B cell (primary cell): Measurements from ENCODE around the gene SULT2B1. TPM values are rescaled to one million over a fixed set of nuclear protein-coding genes. Genes with fewer than 3 reads are reported as not detected.

ENCODE experiments used
- ATAC-seq: fragments of 200-7000 bp; cut with Tn5 transposase; one replicate; pipeline ENCODE4 v1.10.0; 2021; ENCODE audit warnings: low read depth, mild to moderate bottlenecking, moderate number of reproducible peaks, moderate library complexity
- CTCF ChIA-PET: fragments of 350-600 bp; sonication (Branson Sonifier 250); formaldehyde crosslinking; loops from one replicate; lab custom pipeline; 2021; ENCODE audit warnings: antibody characterized with exemption, inconsistent platforms; lab: Charles Lee
- POLR2A ChIA-PET: fragments of 350-600 bp; sonication (Branson Sonifier 250); formaldehyde crosslinking; loops from one replicate; lab custom pipeline; 2021; ENCODE audit warnings: antibody characterized with exemption; lab: Charles Lee
- DNase-seq: peaks from one replicate; pipeline ENCODE4 v3.0.0; 2013
- H2AFZ ChIP-seq: 2 replicates; pipeline ENCODE4 v1.6.1; 2012; ENCODE audit warnings: mild to moderate bottlenecking, low read depth, low read length; ENCODE audit not compliant: insufficient read depth, poor library complexity, severe bottlenecking
- H3K27ac ChIP-seq, 2 donors: 1 replicate in 1 of 2; 2 replicates in 1 of 2; pipeline ENCODE4 v1.5.1; 2012 to 2013; ENCODE audit warnings: low read length in 2 of 2, mild to moderate bottlenecking in 2 of 2, moderate library complexity in 1 of 2
- H3K27me3 ChIP-seq, 4 experiments: fragments of 200-600 bp in 1 of 4; sonication (generic) in 1 of 4; replicated peaks in 1 of 4; 1 replicate in 2 of 4; 2 replicates in 2 of 4; pipeline versions ENCODE4 v1.6.1 to v1.7.0; 2013 to 2016; ENCODE audit warnings: low read length in 3 of 4, mild to moderate bottlenecking in 2 of 4, mixed read lengths in 1 of 4, moderate library complexity in 1 of 4; ENCODE audit not compliant: insufficient read depth in 4 of 4, control insufficient read depth in 3 of 4; ENCODE audit errors: control extremely low read depth in 1 of 4
- H3K36me3 ChIP-seq, 2 experiments: replicated peaks in 1 of 2; 1 replicate in 1 of 2; 2 replicates in 1 of 2; pipeline versions ENCODE4 v1.6.1 to v1.7.1; 2013; ENCODE audit warnings: low read length in 1 of 2; ENCODE audit not compliant: insufficient read depth in 2 of 2, control insufficient read depth in 1 of 2; ENCODE audit errors: control extremely low read depth in 1 of 2, extremely low read depth in 1 of 2
- H3K4me1 ChIP-seq, 2 donors: fragments of 200-600 bp in 1 of 2; sonication (generic) in 1 of 2; 1 replicate in 1 of 2; 2 replicates in 1 of 2; pipeline versions ENCODE4 v1.5.1 to v1.6.1; 2013 to 2017; ENCODE audit warnings: low read length in 2 of 2; ENCODE audit not compliant: control insufficient read depth in 2 of 2, insufficient read depth in 2 of 2
- H3K4me2 ChIP-seq: replicated peaks from 2 replicates; pipeline ENCODE3; 2012; ENCODE audit warnings: mild to moderate bottlenecking, low read depth, low read length; ENCODE audit not compliant: poor library complexity, severe bottlenecking
- H3K4me3 ChIP-seq, 5 experiments: fragments of 200-600 bp in 1 of 5; sonication (generic) in 1 of 5; 1 replicate in 3 of 5; 2 replicates in 2 of 5; pipeline versions ENCODE4 v1.5.1 to v1.7.0; 2011 to 2016; ENCODE audit warnings: low read length in 4 of 5, mild to moderate bottlenecking in 4 of 5, low read depth in 2 of 5, control low read depth in 1 of 5, moderate library complexity in 1 of 5; ENCODE audit not compliant: insufficient read depth in 1 of 5; ENCODE audit errors: control extremely low read depth in 1 of 5, extremely low read depth in 1 of 5
- H3K79me2 ChIP-seq: fragments of 200-600 bp; sonication (generic); one replicate; pipeline ENCODE4 v1.6.0; 2016; ENCODE audit warnings: low read length; ENCODE audit not compliant: control insufficient read depth, insufficient read depth
- H3K9ac ChIP-seq: fragments of 200-600 bp; sonication (generic); 2 replicates; pipeline ENCODE4 v1.6.1; 2017; ENCODE audit warnings: mild to moderate bottlenecking, low read length, moderate library complexity
- H3K9me3 ChIP-seq, 3 donors: one replicate each; pipeline versions ENCODE4 v1.6.1 to v1.7.1; 2013; ENCODE audit warnings: low read length in 2 of 3; ENCODE audit not compliant: control insufficient read depth in 2 of 3, insufficient read depth in 1 of 3; ENCODE audit errors: control extremely low read depth in 1 of 3
- H4K20me1 ChIP-seq: 2 replicates; pipeline ENCODE4 v1.6.0; 2012; ENCODE audit warnings: mild to moderate bottlenecking, low read length; ENCODE audit not compliant: insufficient read depth, control insufficient read depth, poor library complexity, severe bottlenecking
- H3K27ac Mint-ChIP-seq: one replicate; pipeline ENCODE4 v1.8.0; 2021; ENCODE audit warnings: mixed read lengths
- H3K27me3 Mint-ChIP-seq: one replicate; pipeline ENCODE4 v1.8.0; 2021; ENCODE audit warnings: mixed read lengths
- H3K4me1 Mint-ChIP-seq: one replicate; pipeline ENCODE4 v1.8.0; 2021; ENCODE audit warnings: mixed read lengths
- H3K4me3 Mint-ChIP-seq: one replicate; pipeline ENCODE4 v1.8.0; 2021; ENCODE audit warnings: mixed read lengths
- H3K9me3 Mint-ChIP-seq: one replicate; pipeline ENCODE4 v1.8.0; 2022; ENCODE audit warnings: mixed read lengths; ENCODE audit not compliant: insufficient read depth
- EZH2 ChIP-seq: IDR thresholded peaks from 2 replicates; pipeline ENCODE4 v1.6.1; 2012; ENCODE audit warnings: borderline replicate concordance, low read depth, mild to moderate bottlenecking, moderate library complexity, low read length; ENCODE audit not compliant: insufficient read depth, poor library complexity, severe bottlenecking
- WGBS: methylation state at CpG from one replicate; pipeline ENCODE4 v1.1.5; 2013; ENCODE audit warnings: missing lambda C conversion rate; ENCODE audit not compliant: insufficient coverage; 5-methylcytosine and 5-hydroxymethylcytosine counted together
- intact Hi-C: fragments of 100-400 bp; cut with micrococcal nuclease; formaldehyde crosslinking; loops from one replicate; pipeline ENCODE4 v1.10.0; 2022
- polyA plus RNA-seq: library from polyadenylated mRNA; depleted of rRNA; stranded (reverse); fragments of >200 nt; gene quantifications from 2 replicates; pipeline ENCODE4 v1.2.3, GENCODE V29; 2012
- total RNA-seq, 2 donors: library from RNA; stranded (reverse); fragments of 120-200 nt in 1 of 2; gene quantifications; 1 replicate in 1 of 2; 2 replicates in 1 of 2; pipeline versions ENCODE4 v1.2.3 to v1.2.4, GENCODE V29; 2013 to 2022
- TF ChIP-seq, protein P1 (sequence below): fragments of 200-600 bp; IDR thresholded peaks from one replicate; pipeline ENCODE4 v1.8.0; 2022; ENCODE audit warnings: antibody characterized with exemption, mild to moderate bottlenecking

Gene SULT2B1
- total and polyA plus RNA-seq, 2 donors (not counting 1 experiment from before 2014, with no cell fraction given): not detected

DNA sequence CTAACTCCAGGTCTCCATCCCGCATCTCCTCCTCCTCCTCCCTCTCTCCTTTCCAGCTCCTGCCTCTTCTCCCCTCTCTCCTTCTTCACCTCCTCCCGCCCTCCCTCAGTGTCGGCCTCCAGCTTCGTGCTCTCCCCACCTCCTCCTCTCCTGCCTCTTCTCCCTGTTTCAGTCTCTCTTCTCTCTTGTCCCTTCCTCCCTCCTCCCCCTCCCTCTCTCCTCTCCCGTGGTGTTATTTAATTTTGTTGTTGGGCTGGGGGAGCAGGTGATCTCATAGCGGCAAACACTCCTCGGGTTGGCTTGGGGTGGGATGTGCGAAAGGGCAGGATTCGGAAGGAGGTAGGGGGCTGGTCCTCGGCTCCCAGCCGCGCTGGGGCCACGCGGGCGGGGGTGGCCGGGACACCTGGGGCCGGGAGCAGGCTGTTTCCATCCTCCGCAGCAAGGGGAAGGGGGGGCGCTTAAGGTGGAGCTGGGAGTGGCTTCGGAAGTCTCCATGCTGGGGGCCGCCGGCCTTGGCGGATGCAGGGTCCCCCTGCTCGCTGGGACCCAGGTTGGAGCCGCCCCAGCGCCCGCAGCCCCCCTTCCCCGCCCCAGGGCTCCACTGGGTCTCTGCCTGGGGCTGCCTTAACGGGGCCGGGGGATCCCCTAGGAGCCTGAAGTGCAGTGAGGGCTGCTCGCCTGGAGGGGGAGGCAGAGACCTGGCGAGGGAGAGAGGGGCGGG lies 94.2 kb downstream of the SULT2B1 start, which contains the start of gene CA11:
CA11 (minus strand) TSS at position 187 of the 721 bp plus-strand sequence. CDS start 555 bp downstream, outside the sequence.
- Mint-ChIP-seq H3K27ac (peak within 1 kb of the TSS; percentile 98), H3K4me3 (peak within 1 kb of the TSS; percentile 96), H3K4me1 (peaks cover 50% of the 10 kb centered on the region), H3K27me3 (no peaks in the 10 kb centered on the region), H3K9me3 (no peaks in the 10 kb centered on the region)
- WGBS: under 1% methylated on average over 29 of the region's 33 CpGs
- peaks cover 0 to 8% (median 0%) of the 10 kb centered on the region in 3 donors for H3K9me3 ChIP-seq
- peak within 1 kb of the TSS; percentile 99 for H3K4me2 ChIP-seq
- H2AFZ ChIP-seq: peak within 1 kb of the TSS; percentile 97
- ATAC-seq (peak; percentile 87), DNase-seq (peak; percentile 94)
- no peaks in the 10 kb centered on the region for H3K36me3 ChIP-seq
- H3K27ac ChIP-seq: peak within 1 kb of the TSS; percentile 74 to 80
- no peaks in the 10 kb centered on the region for H4K20me1 ChIP-seq
- peaks cover 23 to 45% of the 10 kb centered on the region in 2 donors for H3K4me1 ChIP-seq
- no peaks in the 10 kb centered on the region for H3K27me3 ChIP-seq
- peaks cover 43% of the 10 kb centered on the region for H3K79me2 ChIP-seq
- TF ChIP-seq, protein P1, sequence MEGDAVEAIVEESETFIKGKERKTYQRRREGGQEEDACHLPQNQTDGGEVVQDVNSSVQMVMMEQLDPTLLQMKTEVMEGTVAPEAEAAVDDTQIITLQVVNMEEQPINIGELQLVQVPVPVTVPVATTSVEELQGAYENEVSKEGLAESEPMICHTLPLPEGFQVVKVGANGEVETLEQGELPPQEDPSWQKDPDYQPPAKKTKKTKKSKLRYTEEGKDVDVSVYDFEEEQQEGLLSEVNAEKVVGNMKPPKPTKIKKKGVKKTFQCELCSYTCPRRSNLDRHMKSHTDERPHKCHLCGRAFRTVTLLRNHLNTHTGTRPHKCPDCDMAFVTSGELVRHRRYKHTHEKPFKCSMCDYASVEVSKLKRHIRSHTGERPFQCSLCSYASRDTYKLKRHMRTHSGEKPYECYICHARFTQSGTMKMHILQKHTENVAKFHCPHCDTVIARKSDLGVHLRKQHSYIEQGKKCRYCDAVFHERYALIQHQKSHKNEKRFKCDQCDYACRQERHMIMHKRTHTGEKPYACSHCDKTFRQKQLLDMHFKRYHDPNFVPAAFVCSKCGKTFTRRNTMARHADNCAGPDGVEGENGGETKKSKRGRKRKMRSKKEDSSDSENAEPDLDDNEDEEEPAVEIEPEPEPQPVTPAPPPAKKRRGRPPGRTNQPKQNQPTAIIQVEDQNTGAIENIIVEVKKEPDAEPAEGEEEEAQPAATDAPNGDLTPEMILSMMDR: peak; percentile 80
- no peak for TF ChIP-seq EZH2
- peak within 1 kb of the TSS; percentile 87 for H3K9ac ChIP-seq
- CTCF ChIA-PET: interaction anchor here (0.6 to 3.5 kb wide), 19 partner anchors 8 to 325 kb away, joined by 3 to 51 read pairs (median 6); partner anchors contain the start of genes DBP and HSD17B14
- intact Hi-C loops: loop anchor here (1.0 to 2.0 kb wide), 9 partner anchors 8 to 319 kb away; partner anchors contain the start of gene FTL
- H3K4me3 ChIP-seq: peak within 1 kb of the TSS; percentile 52 to 95 (median 75)
- POLR2A ChIA-PET: interaction anchor here (0.6 to 2.4 kb wide), 15 partner anchors 9 to 347 kb away, joined by 3 to 22 read pairs (median 4); partner anchors contain the start of genes DBP, GYS1, RPL18 and RUVBL2
